Smooth muscle cell of the brain vasculature (primary cell): ENCODE measurements around the gene CCDC86.

Experiments used
- DNase-seq: peaks from one replicate; pipeline ENCODE4 v3.0.0-alpha.2; 2012; ENCODE audit warnings: low read depth, low spot score

CCDC86 gene

GRCh38 chr11:60852982-60853950, 11.4 kb downstream of the CCDC86 start:
- DNase-seq = no peak

DNA sequence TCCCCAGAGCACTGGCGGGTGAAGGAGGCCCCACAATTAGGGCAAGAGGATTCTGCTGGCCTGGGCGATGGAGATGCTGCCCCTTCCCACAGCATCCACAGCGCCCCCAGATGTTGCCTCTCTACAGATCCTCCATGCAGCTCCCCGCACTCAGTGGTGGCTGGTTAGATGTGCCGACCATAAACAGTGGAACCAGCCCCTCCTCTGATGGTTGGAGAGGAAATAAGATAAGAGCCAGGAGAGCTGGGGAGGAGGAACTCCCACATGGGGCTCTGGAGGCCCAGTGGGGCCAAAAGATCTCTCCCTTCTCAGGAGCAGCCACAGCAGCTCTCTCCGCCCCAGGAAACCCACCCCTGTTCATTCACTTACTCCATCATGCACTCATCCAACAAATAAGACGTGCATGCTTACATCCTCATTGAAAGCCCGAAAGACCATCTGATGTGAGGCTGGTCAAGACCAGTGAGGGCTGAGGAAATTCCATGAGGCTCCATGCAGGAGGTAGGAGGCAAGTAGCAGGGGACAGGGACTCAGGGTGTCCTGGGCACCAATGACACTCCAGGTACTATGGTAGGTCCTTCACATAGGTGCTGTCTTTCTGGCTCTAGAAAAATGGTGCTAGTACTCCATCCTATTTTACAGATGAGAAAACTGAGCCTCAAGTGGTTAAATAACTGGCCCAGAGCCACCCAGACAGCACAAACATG, 12.4 kb downstream of the CCDC86 start:
- no peak for DNase-seq

GRCh38 chr11:60854847-60855725, 13.2 kb downstream of the CCDC86 start:
- DNase-seq = no peak

DNA sequence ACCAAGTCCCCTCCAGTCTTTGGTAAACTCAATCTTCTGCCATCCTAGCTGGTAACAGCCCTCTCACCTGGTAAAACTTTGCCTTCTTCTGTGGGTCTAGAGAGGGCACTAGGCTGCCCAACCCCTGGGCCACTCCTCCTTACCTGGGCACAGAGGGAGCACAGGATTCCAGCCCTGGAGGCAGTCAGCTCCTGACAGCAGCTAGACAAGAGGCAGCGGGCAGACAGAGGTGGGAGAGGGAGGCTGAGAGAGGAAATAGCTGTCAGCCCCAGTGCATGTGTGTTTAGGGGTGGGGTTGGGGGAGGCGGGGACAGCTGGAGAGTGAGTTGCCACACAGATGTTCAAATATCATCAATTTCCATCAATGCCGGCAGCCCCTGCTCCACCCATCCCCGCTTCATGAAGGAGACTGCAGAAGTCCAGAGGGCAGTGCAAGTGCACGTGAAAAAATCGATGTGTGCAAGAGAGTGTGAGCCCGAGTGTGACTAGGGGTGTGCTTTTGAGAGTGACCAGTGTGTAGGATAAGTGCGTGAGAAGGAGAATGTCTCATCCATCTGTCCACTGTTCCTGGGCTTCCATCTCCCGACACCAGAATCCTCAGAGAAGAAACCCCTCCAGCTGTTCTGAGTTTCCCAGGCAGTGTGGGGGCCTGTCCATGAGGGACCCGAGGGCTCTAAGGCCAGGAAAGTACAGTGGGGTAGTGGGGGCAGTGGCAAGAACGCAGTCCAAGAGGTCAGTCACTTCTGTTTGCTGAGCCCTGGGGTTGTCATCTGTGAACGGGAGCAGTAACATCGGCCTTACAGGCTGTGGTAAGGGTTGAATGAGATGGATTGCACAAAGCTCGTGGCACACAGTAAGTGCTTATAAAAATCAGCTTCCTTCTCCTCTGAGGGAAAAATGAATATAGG, 14.1 kb downstream of the CCDC86 start, which contains the start of gene PTGDR2:
Gene PTGDR2 (minus strand): TSS at position 225 of the 908 bp plus-strand sequence. CDS start 2,228 bp downstream, outside the sequence.
- no peak for DNase-seq

DNA sequence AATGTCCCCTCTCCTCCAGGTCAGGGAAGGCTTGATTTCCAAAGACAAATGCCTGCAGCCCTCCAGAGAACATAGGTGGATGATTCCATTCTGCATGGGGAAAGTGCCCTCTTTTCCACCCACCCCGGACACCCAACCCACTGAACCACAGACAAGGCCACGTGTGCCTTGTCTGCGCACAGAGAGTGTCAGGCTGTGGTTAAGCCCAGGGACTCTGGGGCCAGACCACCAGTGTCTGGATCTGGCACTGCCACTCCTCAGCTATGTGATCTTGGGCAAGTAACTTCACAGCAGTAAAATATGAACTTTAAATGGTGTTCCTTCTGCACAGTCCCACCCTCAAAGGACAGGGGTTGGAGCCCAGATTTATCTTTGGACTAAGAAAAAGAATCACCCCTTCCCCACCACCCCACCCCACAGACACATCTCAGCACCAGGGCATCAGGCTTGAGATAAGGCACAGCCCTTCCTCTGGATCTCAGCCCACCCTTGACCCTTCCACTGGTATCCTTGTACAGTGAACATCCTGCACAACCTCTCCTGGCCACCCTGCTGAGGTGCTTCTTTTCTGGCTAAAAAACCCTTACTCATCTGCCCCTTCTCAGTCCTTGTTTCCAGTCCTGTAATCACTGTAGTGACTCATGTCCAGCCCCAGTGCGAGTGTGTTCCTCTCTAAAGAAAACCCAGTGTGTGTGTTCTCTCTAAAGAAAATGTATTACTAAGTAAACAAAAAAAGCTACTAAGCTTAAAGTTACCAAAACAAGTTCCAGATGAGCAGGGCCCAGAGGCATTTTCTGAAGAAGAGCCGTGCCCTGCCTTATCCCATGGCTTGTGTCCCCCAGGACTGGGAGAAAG, 15.7 kb downstream of the CCDC86 start:
- no peak for DNase-seq

GRCh38 chr11:60858236-60858635, 16.3 kb downstream of the CCDC86 start:
- no peak for DNase-seq

DNA sequence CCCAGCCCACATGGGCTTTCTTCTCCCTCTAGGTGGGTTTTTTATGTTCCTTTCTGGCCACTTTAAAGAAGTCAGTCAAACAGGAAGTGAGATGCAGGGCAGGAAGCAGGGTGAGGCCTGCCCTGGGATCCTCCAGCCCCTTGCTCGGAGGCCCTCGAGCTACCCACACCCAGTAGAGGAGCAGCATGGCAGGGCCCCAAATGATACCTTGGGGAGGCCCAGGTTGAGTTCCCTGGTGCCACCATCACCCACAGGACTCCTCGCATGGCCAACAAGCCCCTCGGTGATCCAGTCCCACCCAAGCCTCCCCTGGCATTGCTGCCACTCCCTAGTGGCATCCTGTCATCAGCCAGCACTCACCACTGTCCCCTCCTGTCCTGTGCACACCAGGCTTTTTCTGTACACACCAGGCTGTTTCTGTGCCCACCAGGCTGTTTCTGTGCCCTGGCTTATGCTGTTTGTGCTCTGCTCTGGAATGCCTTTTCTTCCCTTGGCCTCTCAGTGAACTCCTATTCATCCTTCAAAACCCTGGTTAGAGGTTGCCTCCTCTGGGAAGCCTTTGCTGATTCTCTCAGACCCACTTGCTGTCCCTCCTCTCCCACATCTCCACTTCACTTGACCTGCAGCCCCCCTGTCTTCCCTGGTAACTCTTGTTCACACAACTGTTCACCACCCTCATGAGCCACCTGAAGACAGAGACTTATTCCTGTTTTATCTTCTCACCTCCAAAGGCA, 17.0 kb downstream of the CCDC86 start:
- DNase-seq = no peak

GRCh38 chr11:60859616-60860250, 17.8 kb downstream of the CCDC86 start:
- DNase-seq = no peak

GRCh38 chr11:60860943-60861342, 19.0 kb downstream of the CCDC86 start:
- DNase-seq = no peak

GRCh38 chr11:60862171-60862570, 20.3 kb downstream of the CCDC86 start:
- no peak for DNase-seq

DNA sequence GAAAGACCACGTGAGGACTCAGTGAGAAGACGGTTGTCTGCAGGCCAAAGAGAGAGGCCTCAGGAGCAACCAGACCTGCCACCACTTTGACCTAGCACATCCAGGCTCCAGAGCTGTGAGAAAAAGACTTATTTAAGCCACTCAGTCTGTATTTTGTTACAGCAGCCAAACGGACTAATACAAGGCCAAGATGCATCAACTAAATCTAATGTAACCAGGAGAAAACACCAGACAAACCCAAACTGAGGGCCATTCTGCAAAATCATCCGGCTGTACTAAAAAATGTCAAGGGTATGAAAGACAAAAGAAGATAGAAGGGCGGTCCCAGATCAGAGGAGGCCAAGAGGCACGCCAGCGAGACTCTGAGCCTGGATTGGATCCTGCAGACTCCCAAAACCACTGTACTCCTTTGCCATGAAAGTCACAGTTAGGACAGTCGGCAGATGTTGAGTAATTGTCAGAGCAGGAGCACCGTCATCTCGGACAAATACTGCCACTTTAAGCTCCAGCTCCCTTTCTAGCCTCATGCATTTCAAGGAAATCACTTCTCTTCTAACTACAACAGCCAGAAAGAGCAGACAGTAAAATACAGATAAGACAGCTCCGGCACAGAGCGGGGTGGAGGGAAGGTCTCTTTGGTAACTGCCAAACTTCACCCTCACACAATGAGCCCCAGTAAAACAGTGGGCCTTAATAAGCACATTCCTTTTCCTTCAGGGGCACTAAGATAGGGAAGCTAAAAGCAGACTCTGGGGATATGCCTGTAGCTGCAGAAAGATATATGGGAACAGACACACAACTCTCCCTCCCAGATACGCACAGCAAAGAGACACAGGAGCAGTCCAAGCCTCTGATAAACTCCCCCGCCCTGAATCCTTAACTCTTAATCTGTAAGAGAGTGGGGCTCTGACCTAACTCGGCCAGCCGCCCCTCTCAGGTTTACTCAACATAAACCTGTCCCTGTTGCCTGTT, 21.9 kb downstream of the CCDC86 start:
- no peak for DNase-seq

DNA sequence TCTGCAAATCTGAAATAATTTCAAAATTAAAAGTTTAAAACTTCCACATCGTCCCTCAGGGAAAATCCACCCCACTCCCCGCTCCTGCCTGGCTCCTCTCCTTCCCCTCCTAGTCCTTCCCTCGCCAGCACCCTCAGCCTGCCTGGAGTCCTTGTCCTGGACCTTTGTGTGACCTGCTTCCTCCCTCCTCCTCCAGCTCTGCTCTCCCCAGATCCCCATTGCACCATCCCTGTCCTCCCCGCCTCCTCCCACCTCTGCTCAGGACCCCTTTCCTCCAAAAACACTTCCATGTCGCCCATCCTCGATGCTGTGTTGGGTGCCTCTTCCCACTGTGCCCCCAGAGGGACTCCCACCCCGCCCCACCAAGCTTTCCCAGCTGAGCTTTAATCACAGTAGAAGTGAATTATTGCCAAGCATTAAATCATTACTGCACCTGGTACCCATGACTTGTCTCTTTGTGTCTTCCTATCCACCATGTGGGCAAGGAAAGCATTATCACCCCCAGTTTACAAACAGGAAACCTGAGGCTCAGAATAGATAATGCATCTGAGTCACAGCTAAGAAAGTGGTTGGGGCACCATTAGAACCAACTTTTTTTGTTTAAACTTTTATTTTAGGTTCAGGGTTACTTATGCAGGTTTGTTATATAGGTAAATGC, 23.1 kb downstream of the CCDC86 start:
- no peak for DNase-seq

DNA sequence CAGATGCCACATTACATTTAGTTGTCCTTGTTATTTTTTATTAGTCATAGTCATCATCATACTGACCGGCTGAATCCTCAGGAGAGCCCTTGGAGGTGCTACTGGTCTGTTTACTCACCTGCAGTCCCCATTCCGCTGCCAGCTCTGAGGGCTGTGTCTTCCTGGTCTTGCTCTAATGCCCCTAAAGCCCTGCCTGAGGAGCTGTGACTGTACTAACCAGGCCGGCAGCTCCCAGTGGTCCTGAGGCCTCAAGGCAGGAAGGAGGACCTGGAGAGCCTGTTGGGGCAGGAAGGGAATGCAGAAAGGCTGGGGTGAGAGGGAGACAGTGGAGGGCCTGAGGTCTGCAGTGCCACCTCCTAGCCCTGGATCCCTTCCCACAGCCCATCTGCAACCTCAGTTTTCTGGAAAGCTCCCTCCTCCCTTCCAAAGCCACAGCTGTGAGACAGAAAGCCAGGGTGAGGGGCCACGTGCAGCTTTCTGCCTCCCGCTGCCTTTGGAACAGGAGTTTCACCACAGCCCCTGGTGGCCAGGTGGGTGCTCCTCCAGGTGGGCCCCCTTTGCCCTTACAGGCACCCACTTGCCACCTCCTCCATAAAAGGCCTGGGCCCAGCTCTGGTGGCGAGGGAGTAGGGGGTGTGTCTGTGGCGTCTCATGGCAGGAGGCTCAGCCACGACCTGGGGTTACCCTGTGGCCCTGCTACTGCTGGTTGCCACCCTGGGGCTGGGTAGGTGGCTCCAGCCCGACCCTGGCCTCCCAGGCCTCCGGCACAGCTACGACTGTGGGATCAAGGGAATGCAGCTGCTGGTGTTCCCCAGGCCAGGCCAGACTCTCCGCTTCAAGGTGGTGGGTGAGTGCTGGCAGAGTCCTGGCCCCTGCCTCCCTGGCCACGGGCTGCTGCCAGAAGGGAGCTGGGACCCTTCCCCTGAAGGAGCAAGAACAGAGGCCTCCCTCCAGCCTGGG, 25.3 kb downstream of the CCDC86 start, which contains the start of gene ZP1:
Gene ZP1 (plus strand): TSS at position 632 of the 960 bp plus-strand sequence. CDS start 20 bp downstream, at position 652.
- DNase-seq = no peak

GRCh38 chr11:60867871-60868681, 26.2 kb downstream of the CCDC86 start:
- DNase-seq = no peak
